ENCODE data around the gene EVC.
"Not testable (repeated sequence)": the region's sequence is repeated elsewhere in the genome, so short reads cannot be mapped to it uniquely, and the experiment has no call there.

Gene EVC

GRCh38 chr4:5795580-5795979 is 84.6 kb downstream of the EVC start:
- DNase-seq, result no peak

GRCh38 chr4:5796976-5797375 is 86.0 kb downstream of the EVC start:
- no peak for DNase-seq

GRCh38 chr4:5797866-5798265 is 86.9 kb downstream of the EVC start:
- DNase-seq, result no peak

GRCh38 chr4:5798462-5798861 is 87.5 kb downstream of the EVC start:
- DNase-seq, result no peak

- DNase-seq, result no peak
These were observed 87.9 kb downstream of the EVC start for GRCh38 chr4:5798946-5799345.

GRCh38 chr4:5799406-5799805 is 88.4 kb downstream of the EVC start:
- no peak for DNase-seq

GRCh38 chr4:5800496-5800895 is 89.5 kb downstream of the EVC start:
- DNase-seq, result no peak

GRCh38 chr4:5801696-5802095 is 90.7 kb downstream of the EVC start:
- no peak for DNase-seq

- DNase-seq, result no peak
These were observed 91.6 kb downstream of the EVC start for GRCh38 chr4:5802565-5802964.

- no peak for DNase-seq
These were observed 93.7 kb downstream of the EVC start for GRCh38 chr4:5804656-5805055.

- no peak for DNase-seq
These were observed 94.3 kb downstream of the EVC start for GRCh38 chr4:5805270-5805669.

GRCh38 chr4:5808081-5808741 is 97.2 kb downstream of the EVC start:
- DNase-seq, result no peak

- no peak for DNase-seq
These were observed 98.3 kb downstream of the EVC start for GRCh38 chr4:5809216-5809776.

GRCh38 chr4:5810151-5810550 is 99.2 kb downstream of the EVC start:
- no peak for DNase-seq

GRCh38 chr4:5810770-5811430 is 99.9 kb downstream of the EVC start:
- no peak for DNase-seq

- DNase-seq, result not testable (repeated sequence)
These were observed 101.1 kb downstream of the EVC start for GRCh38 chr4:5812057-5812456.

GRCh38 chr4:5812506-5813229 is 101.7 kb downstream of the EVC start:
- peak; percentile 37 for DNase-seq

GRCh38 chr4:5813882-5814255 is 102.9 kb downstream of the EVC start:
- no peak for DNase-seq

- no peak for DNase-seq
These were observed 103.4 kb downstream of the EVC start for GRCh38 chr4:5814421-5814820.

GRCh38 chr4:5815641-5816040 is 104.6 kb downstream of the EVC start:
- DNase-seq, result no peak

GRCh38 chr4:5816101-5816500 is 105.1 kb downstream of the EVC start:
- DNase-seq, result no peak

GRCh38 chr4:5816851-5817375 is 105.9 kb downstream of the EVC start:
- no peak for DNase-seq

- no peak for DNase-seq
These were observed 110.8 kb downstream of the EVC start for GRCh38 chr4:5821665-5822358.
